ENCODE measurements around the gene HS3ST4. TPM values are rescaled to one million over a fixed set of nuclear protein-coding genes. Genes with fewer than 3 reads are reported as not detected.

HS3ST4 gene
- total RNA-seq, 2 donors from 2014 or later: not detected

- no peak for TF ChIP-seq CTCF (IDR thresholded peaks at IDR 0.05)
- DNase-seq (ENCODE audit: low spot score): no peak
- no peaks in the 10 kb centered on the region for H3K27me3 ChIP-seq (replicated peaks; ENCODE audit: insufficient read depth)
- no peak overlapping the region for H3K27ac ChIP-seq
- no peaks in the 10 kb centered on the region for H3K36me3 ChIP-seq
- no peaks in the 10 kb centered on the region for H3K4me1 ChIP-seq (ENCODE audit: control insufficient read depth in 1 of 2, low read depth in 2 of 2)
- no peaks in the 10 kb centered on the region for H3K9me3 ChIP-seq
- no peak for ATAC-seq (ENCODE audit: insufficient number of reproducible peaks, low FRiP score, low read depth)
- H3K4me3 ChIP-seq: no peak overlapping the region
Observed at GRCh38 chr16:26041952-26042668, 350.4 kb downstream of the HS3ST4 start.

- DNase-seq (ENCODE audit: low spot score) (no peak), ATAC-seq (ENCODE audit: insufficient number of reproducible peaks, low FRiP score, low read depth) (no peak)
- Histone ChIP-seq H3K9me3 (no peaks in the 10 kb centered on the region), H3K27me3 (replicated peaks; ENCODE audit: insufficient read depth) (no peaks in the 10 kb centered on the region), H3K4me1 (ENCODE audit: control insufficient read depth in 1 of 2, low read depth in 2 of 2) (no peaks in the 10 kb centered on the region), H3K4me3 (no peak overlapping the region), H3K27ac (no peak overlapping the region), H3K36me3 (no peaks in the 10 kb centered on the region)
- TF ChIP-seq CTCF (IDR thresholded peaks at IDR 0.05): no peak
Observed at GRCh38 chr16:26050472-26050871, 358.7 kb downstream of the HS3ST4 start.

- DNase-seq (ENCODE audit: low spot score) (no peak), ATAC-seq (ENCODE audit: insufficient number of reproducible peaks, low FRiP score, low read depth) (no peak)
- Histone ChIP-seq H3K4me3 (no peak overlapping the region), H3K36me3 (no peaks in the 10 kb centered on the region), H3K4me1 (ENCODE audit: control insufficient read depth in 1 of 2, low read depth in 2 of 2) (no peaks in the 10 kb centered on the region), H3K27ac (no peak overlapping the region), H3K27me3 (replicated peaks; ENCODE audit: insufficient read depth) (no peaks in the 10 kb centered on the region), H3K9me3 (no peaks in the 10 kb centered on the region)
- TF ChIP-seq CTCF (IDR thresholded peaks at IDR 0.05): no peak
Observed at GRCh38 chr16:26051063-26051462, 359.3 kb downstream of the HS3ST4 start.

GRCh38 chr16:26053889-26054288 lies 362.1 kb downstream of the HS3ST4 start:
- Histone ChIP-seq H3K4me3 (no peak overlapping the region), H3K9me3 (no peaks in the 10 kb centered on the region), H3K27me3 (replicated peaks; ENCODE audit: insufficient read depth) (no peaks in the 10 kb centered on the region), H3K27ac (no peak overlapping the region), H3K4me1 (ENCODE audit: control insufficient read depth in 1 of 2, low read depth in 2 of 2) (no peaks in the 10 kb centered on the region), H3K36me3 (no peaks in the 10 kb centered on the region)
- no peak for ATAC-seq (ENCODE audit: insufficient number of reproducible peaks, low FRiP score, low read depth)
- TF ChIP-seq CTCF (IDR thresholded peaks at IDR 0.05): no peak
- DNase-seq (ENCODE audit: low spot score): no peak

- Histone ChIP-seq H3K4me1 (ENCODE audit: control insufficient read depth in 1 of 2, low read depth in 2 of 2) (no peaks in the 10 kb centered on the region), H3K27ac (no peak overlapping the region), H3K27me3 (replicated peaks; ENCODE audit: insufficient read depth) (no peaks in the 10 kb centered on the region), H3K4me3 (no peak overlapping the region), H3K9me3 (no peaks in the 10 kb centered on the region), H3K36me3 (no peaks in the 10 kb centered on the region)
- DNase-seq (ENCODE audit: low spot score) (no peak), ATAC-seq (ENCODE audit: insufficient number of reproducible peaks, low FRiP score, low read depth) (no peak)
- TF ChIP-seq CTCF (IDR thresholded peaks at IDR 0.05): no peak
Observed at GRCh38 chr16:26058326-26058725, 366.6 kb downstream of the HS3ST4 start.

Measured in thoracic aorta (tissue), 2 donors.